ENCODE data around the gene CA11.
"Not testable (repeated sequence)": the region's sequence is repeated elsewhere in the genome, so short reads cannot be mapped to it uniquely, and the experiment has no call there.

Gene CA11

DNA sequence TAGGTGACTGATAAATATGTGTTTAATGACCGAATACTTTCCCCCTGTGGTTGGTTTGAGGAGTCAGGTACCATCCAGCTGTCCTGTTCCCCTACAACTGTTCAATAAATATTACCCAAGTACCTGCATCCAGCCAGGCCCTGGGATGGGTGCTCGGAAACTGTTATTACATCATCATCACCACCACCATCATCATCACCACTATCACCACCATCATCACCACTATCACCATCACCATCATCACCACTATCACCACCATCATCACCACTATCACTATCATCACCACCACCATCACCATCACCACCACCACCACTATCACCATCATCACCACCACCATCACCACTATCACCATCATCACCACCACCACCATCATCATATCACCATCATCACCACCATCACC is 22.8 kb upstream of the CA11 start:
- no peak for DNase-seq

GRCh38 chr19:48668332-48668731 is 22.3 kb upstream of the CA11 start:
- no peak for DNase-seq

- DNase-seq: no peak
Observed at GRCh38 chr19:48665786-48666185, 19.8 kb upstream of the CA11 start.

- DNase-seq: no peak
Observed at GRCh38 chr19:48664476-48664875, 18.5 kb upstream of the CA11 start.

GRCh38 chr19:48663667-48664066 is 17.7 kb upstream of the CA11 start:
- DNase-seq: no peak

DNA sequence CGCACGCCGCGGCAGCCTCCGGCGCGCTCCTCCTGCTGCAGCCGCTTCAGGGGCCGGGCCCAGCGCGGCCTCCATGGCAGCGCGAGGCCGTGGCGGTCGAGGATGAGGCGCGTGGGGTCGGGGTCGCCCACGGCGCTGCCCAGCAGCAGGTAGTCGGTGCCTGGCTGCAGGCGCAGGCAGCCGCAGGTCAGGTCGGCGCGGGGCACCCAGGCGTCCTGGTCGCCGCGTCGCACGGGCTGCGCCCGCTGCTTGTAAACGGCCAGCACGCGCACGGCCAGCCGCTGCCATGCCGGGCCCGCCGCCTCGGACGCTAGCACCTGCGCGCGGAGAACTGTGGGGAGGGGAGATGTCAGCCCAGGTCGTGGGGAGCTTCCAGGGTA is 15.7 kb upstream of the CA11 start:
- DNase-seq: no peak

DNA sequence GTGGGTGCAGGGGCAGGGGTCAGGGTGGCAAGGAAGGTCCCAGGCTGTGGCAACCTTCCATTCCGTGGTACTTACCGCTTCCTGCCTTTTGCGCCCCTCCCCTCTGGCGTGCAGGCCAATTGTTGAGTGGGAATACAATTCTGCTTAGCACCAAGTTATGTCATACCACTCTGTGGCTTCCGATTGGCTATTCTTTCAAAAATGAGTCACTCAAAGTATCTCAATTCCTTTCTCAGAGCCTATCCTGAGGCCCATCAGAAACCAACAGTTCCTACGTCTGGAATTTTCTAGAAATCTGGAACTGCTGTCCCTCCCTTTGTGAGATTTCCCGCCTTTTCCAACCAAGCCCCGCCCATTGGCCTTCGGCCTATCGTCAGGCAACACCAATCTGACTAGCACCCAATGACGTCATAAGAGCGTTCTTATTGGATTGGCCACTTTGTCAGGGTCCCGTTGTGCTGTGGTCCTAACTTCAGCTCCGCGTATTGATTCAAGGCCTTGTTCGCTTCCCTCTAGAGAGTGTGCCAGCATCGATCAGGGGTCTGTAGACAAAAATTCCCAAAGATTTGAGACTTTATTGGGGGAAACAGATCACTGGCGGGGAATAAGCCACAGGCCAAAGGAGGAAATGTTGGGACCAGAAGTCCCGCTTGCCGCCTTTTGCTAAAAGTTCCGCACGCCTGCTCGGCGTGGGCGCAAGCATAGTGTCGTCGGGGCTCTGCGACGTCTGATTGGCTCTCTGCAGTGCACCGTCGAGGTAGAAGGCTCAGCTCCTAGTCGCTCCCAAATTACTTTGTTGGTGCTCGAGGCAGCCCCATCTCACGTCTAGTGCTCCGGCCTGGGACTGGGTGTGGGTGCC is 15.1 kb upstream of the CA11 start:
- DNase-seq: peak; percentile 84

DNA sequence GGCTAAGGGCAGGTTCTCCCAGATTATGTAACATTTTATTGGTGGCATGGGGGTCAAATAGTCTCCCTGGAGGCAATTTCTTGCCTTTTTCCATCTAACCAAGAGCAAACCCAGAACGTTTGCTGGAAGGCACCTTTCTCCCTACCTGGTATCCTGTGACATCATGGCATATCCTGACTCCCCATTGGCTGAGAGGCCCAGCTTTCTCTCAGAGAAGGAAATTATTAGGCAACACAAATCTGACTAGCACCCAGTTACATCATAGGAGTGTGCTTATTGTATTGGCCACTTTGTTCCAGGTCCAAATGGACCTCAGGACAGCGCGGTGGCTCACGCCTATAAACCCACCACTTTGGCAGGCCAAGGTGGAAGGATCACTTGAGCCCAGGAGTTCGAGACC is 13.8 kb upstream of the CA11 start:
- DNase-seq: no peak

DNA sequence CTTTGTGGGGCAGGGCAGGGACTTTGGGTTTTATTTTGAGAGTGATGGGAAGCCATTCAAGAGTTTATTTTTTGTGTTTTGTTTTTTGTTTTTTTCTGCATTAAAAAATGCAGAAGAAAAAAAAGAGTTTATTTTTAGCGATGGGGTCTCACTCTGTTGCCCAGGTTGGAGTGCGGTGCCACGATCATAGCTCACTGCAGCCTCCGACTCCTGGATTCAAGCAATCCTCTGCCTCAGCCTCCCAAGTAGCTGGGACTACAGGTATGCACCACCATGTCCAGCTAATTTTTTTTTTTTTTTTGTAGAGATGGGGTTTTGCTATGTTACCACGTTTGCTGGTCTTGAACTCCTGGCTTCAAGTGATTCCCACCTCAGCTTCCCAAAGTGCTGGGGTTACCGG is 12.5 kb upstream of the CA11 start:
- no peak for DNase-seq

- not testable (repeated sequence) for DNase-seq
Observed at GRCh38 chr19:48657828-48658227, 11.8 kb upstream of the CA11 start.

- DNase-seq: peak; percentile 47
Observed at GRCh38 chr19:48656840-48657474, 11.0 kb upstream of the CA11 start.

DNA sequence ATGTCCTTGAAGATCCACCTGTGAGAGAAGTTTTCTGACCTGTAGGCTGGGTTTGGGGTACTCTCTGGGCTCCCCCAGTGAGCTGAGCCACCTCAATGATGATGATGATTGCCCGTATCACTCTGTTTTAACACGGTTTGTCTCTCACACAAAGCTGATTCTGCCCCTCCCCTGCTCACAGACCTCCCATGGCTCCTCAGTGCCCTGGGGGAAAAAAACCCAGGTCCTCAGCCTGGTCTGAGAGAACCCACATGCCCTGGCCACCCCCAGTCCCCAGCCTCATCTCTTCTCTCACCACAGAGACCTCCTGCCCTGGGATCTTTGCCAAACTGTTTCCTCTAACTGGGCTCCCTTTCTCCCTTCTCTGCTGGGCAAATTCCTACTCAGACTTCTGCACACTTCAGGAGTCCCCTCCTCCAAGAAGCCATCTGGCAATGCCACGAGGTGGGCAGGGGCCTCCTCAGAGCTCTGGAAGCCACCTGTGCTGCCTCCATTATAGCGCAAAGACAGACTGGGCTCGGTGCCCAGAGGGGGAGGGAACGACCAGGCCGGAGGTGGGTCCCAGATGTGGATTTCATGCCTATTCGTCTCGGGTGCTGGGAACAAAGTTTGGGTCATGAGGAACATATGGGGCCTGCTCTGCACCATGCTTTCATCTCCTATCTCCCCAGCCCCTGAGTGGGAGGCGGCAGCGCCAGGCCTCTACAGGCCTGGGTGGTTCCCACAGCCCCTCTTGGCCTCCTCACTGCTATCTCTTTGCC is 8.5 kb upstream of the CA11 start:
- DNase-seq: no peak

- DNase-seq: no peak
Observed at GRCh38 chr19:48651683-48652048, 5.7 kb upstream of the CA11 start.

GRCh38 chr19:48650974-48651682 is 5.1 kb upstream of the CA11 start:
- DNase-seq: no peak

DNA sequence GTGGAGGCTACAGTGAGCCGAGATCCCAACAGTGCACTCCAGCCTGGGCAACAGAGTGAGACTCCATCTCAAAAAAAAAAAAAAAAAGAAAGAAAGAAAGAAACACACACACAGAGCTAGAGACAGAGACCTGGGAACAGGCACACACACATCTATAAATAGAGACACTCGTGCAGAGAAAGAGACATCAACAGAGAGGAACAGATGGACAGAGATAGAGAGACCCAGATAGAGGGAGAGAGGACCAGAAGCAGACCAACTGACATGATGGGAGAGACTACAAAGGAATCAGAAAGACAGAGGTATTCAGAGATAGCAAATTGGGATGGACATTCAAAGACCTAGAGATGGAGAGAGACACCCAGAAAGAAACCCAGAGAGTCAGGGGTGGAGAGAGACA is 2.1 kb upstream of the CA11 start:
- DNase-seq: no peak

- DNase-seq: no peak
Observed at GRCh38 chr19:48646722-48647216, 782 bp upstream of the CA11 start.

- no peak for DNase-seq
Observed at GRCh38 chr19:48645620-48646000, 377 bp downstream of the CA11 start.

- peak; percentile 35 for DNase-seq
Observed at GRCh38 chr19:48644839-48645619, 958 bp downstream of the CA11 start.

- DNase-seq: no peak
Observed at GRCh38 chr19:48644355-48644754, 1.6 kb downstream of the CA11 start.

DNA sequence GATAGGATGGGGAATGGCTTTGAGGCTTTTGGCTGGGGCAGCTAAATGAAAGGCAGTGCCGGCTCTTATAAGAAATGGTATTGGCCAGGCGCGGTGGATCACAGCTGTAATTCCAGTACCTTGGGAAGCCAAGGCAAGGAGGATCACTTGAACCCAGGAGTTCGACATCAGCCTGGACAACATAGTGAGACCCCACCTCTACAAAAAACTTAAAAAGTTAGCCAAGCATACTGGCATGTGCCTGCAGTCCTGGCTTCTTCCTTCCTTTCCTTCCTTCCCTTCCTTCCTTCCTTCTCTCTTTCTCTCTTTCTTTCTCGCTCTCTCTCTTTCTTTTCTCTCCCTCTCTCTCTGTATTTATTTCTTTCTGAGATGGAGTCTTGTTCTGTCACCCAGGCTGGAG is 3.1 kb downstream of the CA11 start:
- DNase-seq: no peak

DNA sequence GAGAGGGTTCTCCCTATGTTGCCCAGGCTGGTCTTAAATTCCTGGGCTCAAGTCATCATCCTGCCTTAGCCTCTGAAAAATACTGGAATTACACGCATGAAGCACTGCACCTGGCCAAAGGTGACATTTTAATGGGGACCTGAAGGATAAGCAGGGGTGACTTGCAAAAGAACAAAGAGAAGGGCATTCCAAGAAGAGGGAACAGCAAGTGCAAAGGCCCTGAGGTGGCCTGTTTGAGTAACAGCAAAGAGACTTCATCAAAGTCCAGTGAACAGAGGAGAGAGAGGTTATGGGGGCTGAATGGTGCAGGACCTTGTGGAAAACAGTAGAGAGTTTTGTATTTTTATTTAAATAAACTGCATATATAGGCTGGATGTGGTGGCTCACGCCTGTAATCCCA is 4.1 kb downstream of the CA11 start:
- no peak for DNase-seq

Data from T1000 (cell line).